Measurements from ENCODE around the gene BACH2. TPM values are rescaled to one million over a fixed set of nuclear protein-coding genes. Genes with fewer than 3 reads are reported as not detected.

The BACH2 gene
- polyA plus RNA-seq, 6 donors from 2014 or later: 31.0 to 130 (median 78.4) TPM

DNA sequence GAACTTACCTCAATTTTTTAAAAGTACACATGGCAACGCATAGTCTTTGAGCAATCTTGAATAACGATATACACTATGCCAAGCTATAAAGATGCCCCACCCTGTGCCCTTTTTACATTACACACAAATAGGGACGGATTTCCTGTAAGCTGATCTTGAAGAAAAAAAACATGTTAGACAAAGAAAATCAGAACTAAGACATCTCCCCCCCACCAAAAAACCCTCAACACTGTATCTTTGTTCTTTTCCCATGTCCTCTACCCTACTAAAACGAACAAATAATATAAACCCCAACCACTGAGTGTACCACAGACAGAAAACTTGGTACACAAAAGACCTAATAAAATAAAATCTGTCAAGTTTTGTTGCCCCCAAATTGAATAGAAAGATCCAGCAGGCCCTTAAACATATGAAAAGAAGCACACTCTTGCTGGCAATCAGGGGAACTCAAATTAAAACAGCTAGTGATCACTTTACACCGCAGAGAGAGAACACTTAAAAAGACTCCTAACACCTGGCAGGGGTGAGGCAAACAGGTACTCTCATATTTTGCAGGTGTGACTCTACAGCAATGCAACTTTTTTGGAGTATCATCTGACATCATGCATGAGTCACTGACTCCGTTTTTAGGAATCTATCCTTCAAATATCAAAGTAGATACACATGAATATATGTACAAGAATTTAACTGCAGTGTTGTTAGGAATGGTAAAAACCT, 29.6 kb downstream of the BACH2 start:
- peaks cover 34 to 47% of the 10 kb centered on the region in 2 donors for H3K36me3 Mint-ChIP-seq
- peaks cover 52 to 82% (median 62%) of the 10 kb centered on the region in 3 donors for H3K4me1 Mint-ChIP-seq
- H3K4me3 Mint-ChIP-seq: peak overlapping the region in 5 of 8 donors; percentile 25 to 54 (median 40)
- no peaks in the 10 kb centered on the region for H3K27me3 Mint-ChIP-seq
- DNase-seq: no peak
- no peak for ATAC-seq (ENCODE audit: low read depth in 2 of 2)
- peak overlapping the region; percentile 41 to 88 (median 68) for H3K27ac Mint-ChIP-seq
- peaks cover 0 to 3% (median 0%) of the 10 kb centered on the region in 7 donors for H3K9me3 Mint-ChIP-seq

DNA sequence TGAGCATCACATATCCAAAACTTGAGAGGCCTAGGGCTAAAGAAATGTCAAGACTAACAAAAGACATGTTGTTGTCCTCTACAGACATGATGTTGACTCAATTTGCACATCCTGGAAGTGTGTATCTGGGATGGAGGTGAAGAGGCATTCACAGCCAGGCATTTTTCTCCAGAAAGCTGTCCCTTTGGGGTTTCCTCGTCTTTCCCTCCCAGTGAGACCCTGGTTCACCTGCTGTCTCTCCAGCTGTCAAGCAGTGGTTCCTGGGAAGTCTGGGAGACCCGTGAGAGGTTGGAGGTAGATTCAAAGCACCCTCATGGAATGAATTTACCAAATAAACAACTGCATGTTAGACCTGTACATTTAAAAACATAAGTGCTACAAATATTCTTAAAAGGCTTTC, 32.1 kb downstream of the BACH2 start:
- DNase-seq (no peak), ATAC-seq (ENCODE audit: low read depth in 2 of 2) (no peak)
- Mint-ChIP-seq H3K36me3 (peaks cover 33 to 42% of the 10 kb centered on the region in 2 donors), H3K4me1 (peaks cover 60 to 80% (median 66%) of the 10 kb centered on the region in 3 donors), H3K9me3 (no peaks in the 10 kb centered on the region), H3K27me3 (no peaks in the 10 kb centered on the region), H3K27ac (peak overlapping the region in 4 of 6 donors; percentile 14 to 88 (median 78)), H3K4me3 (peak overlapping the region in 1 of 8 donors; percentile 40)

DNA sequence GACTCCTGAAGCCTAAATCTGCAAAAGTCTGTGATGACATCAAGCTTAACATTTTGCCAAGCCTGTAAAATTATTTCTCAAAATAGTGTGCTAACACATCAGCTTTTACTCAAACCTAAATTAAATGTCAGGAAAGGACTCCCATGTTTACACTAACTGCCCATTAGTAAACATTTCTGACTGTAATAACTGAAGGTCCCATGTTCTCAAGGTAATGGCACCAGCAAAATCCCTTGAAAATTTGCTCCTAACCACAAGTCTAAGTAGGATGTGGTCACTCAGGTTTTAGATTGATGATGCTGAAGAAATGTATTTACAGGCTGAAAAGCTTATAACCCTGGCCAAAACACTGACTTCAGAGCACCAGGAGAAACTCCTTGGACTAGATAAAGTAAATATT, 33.0 kb downstream of the BACH2 start:
- ATAC-seq (ENCODE audit: low read depth in 2 of 2) (no peak), DNase-seq (no peak)
- peaks cover 57 to 81% (median 68%) of the 10 kb centered on the region in 3 donors for H3K4me1 Mint-ChIP-seq
- no peaks in the 10 kb centered on the region for H3K9me3 Mint-ChIP-seq
- H3K27me3 Mint-ChIP-seq: no peaks in the 10 kb centered on the region
- H3K27ac Mint-ChIP-seq: peak overlapping the region in 4 of 6 donors; percentile 48 to 88 (median 62)
- H3K4me3 Mint-ChIP-seq: no peak overlapping the region
- peaks cover 33 to 49% of the 10 kb centered on the region in 2 donors for H3K36me3 Mint-ChIP-seq

DNA sequence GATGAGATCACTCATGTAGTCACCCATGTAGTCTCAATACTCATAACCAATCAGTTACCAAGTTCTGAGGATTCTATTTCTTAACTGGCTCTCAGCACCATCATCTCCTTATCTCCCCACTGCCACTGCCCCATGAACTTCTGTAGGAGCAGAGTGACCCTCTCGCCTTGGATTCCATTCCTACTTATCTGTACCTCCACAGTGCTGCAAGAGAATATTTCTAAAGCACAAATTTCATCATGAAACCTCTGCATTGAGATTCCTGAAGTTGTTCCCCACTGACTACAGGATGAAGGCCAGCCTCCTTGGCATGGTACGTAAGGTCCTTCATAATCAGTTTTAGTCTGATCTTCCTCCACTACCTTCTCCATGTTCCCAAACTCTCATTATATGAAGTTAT, 34.8 kb downstream of the BACH2 start:
- Mint-ChIP-seq H3K27me3 (no peaks in the 10 kb centered on the region), H3K9me3 (no peaks in the 10 kb centered on the region), H3K4me3 (no peak overlapping the region), H3K36me3 (peaks cover 26 to 52% of the 10 kb centered on the region in 2 donors), H3K4me1 (peaks cover 52 to 77% (median 60%) of the 10 kb centered on the region in 3 donors), H3K27ac (peak overlapping the region in 5 of 6 donors; percentile 47 to 97 (median 78))
- DNase-seq (no peak), ATAC-seq (ENCODE audit: low read depth in 2 of 2) (no peak)

DNA sequence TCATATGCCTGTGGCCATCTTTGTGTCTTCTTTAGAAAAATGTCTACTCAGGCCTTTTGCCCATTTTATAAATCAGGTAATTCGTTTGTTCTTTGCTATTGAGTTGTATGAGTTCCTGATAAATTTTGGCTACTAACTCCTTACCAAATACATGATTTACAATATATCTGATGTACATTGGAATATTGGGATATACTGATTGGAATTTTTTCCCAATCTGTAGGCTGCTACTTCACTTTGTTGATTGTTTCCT, 39.2 kb downstream of the BACH2 start:
- DNase-seq (no peak), ATAC-seq (ENCODE audit: low read depth in 2 of 2) (no peak)
- H3K36me3 Mint-ChIP-seq: peaks cover 29 to 62% of the 10 kb centered on the region in 2 donors
- no peak overlapping the region for H3K4me3 Mint-ChIP-seq
- peak overlapping the region in 2 of 6 donors; percentile 29 to 88 for H3K27ac Mint-ChIP-seq
- peaks cover 60 to 87% (median 80%) of the 10 kb centered on the region in 3 donors for H3K4me1 Mint-ChIP-seq
- H3K9me3 Mint-ChIP-seq: no peaks in the 10 kb centered on the region
- H3K27me3 Mint-ChIP-seq: no peaks in the 10 kb centered on the region

DNA sequence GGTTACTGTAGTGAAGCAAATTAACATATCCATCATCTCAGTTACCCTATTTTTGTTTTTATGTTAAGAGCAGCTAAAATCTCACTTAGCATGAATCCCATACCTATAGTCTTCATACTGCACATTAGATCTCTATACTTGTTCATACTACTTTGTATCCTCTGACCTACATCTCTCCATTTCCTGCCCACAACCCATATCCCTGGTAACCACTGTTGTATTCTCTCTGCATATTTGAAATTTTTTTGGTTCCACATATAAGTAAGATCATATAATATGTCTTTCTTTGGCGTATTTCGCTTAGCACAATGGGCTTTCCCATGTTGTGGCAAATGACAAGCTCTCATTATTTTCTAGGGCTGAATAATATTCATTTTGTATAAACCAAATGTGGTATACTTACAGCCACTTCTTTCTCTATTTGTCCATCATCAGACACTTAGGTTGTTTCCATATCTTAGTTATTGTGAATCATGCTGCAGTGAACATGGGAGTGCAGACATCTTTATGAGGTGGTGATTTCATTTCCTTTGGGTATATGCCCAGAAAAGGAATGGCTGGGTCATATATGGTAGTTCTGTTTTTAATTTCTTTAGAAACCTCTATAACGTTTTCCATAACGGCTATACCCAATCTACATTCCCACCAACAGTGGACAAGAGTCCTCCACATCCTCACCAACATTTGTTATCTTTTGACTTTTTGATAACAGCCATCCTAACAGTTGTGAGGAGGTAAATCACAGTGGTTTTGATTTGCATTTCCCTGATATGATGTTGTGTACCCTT, 39.8 kb downstream of the BACH2 start:
- peak overlapping the region in 4 of 6 donors; percentile 44 to 88 (median 67) for H3K27ac Mint-ChIP-seq
- H3K4me1 Mint-ChIP-seq: peaks cover 63 to 87% (median 83%) of the 10 kb centered on the region in 3 donors
- no peaks in the 10 kb centered on the region for H3K27me3 Mint-ChIP-seq
- no peaks in the 10 kb centered on the region for H3K9me3 Mint-ChIP-seq
- ATAC-seq (ENCODE audit: low read depth in 2 of 2) (no peak), DNase-seq (no peak)
- no peak overlapping the region for H3K4me3 Mint-ChIP-seq
- peaks cover 24 to 57% of the 10 kb centered on the region in 2 donors for H3K36me3 Mint-ChIP-seq

DNA sequence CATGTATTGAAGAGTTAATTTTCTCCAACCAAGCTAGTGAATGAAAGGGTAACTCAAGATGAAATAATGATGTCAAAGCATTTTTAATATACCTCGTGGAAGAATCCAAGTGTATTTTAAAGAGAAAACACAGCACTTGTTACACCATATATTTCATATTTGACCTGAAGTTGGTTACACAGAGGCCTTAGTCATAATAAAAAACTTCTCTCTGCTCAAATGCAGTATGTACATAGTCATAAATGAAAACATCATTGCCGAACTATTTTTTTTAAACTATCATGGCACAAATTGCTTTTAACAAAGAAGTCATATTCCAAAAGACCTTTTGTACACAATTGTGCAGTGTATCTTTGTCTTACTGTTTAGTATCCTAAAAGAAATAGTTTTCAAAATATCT, 43.0 kb downstream of the BACH2 start:
- H3K27me3 Mint-ChIP-seq: no peaks in the 10 kb centered on the region
- DNase-seq (no peak), ATAC-seq (ENCODE audit: low read depth in 2 of 2) (no peak)
- no peak overlapping the region for H3K4me3 Mint-ChIP-seq
- H3K9me3 Mint-ChIP-seq: no peaks in the 10 kb centered on the region
- H3K27ac Mint-ChIP-seq: peak overlapping the region in 4 of 6 donors; percentile 78 to 95 (median 86)
- peaks cover 56 to 83% (median 75%) of the 10 kb centered on the region in 3 donors for H3K4me1 Mint-ChIP-seq
- H3K36me3 Mint-ChIP-seq: peaks cover 28 to 36% of the 10 kb centered on the region in 2 donors

DNA sequence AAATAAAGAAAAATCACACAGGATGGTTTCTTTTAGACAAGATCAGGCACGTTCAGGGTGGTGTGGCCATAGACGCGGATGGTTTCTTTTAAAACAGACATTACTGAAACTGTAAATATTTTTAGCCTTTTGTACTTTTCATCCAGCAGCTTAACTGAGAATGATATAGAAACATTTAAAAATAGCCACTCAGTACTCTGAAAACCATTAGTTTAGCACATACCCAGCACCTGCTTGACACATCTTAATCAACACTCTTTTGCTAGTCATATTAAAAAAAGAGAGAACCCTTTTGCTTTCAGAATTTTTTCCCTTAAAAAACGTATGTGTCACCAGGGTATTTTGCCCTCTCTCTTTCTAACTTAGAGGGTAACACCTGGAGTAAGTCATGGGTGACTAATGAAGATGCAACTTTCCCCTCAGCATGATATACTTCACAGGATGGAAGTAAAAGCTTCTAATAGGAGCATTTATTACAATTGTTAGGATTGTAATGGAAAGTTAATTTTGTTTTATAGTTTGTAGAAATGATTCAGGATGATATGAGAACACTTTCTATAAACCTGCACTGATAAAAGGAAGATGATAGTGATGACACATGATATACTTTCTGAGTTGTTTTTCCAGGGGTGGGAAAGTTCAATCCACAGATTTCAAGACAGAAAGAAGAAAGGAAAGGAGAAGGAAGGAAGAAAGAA, 45.2 kb downstream of the BACH2 start:
- Mint-ChIP-seq H3K27me3 (no peaks in the 10 kb centered on the region), H3K36me3 (peaks cover 31 to 34% of the 10 kb centered on the region in 2 donors), H3K4me3 (peak overlapping the region; percentile 0 to 73 (median 35)), H3K4me1 (peaks cover 53 to 79% (median 71%) of the 10 kb centered on the region in 3 donors), H3K27ac (peak overlapping the region; percentile 87 to 96 (median 92)), H3K9me3 (no peaks in the 10 kb centered on the region)
- DNase-seq: peak; percentile 58
- ATAC-seq (ENCODE audit: low read depth in 2 of 2): peak; percentile 80 to 88

DNA sequence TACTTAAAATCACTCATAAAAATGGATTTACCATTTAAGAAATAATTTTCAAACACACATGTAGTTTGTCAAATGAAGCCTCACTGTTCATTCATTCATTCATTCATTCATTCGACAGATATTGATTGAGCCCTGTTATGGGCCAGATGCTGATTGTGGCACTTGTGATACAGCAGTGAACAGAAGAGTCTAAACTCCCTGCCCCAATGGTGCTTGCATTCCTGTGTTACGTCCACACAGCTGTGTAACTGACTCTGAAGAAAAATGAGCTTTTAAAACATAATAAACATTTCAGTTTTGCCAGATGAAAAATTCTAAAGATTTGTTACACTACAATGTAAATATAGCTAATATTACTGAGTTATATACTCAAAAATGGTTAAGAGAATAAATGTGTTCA, 46.2 kb downstream of the BACH2 start:
- ATAC-seq (ENCODE audit: low read depth in 2 of 2) (no peak), DNase-seq (no peak)
- Mint-ChIP-seq H3K27ac (peak overlapping the region; percentile 10 to 97 (median 85)), H3K36me3 (peaks cover 21 to 29% of the 10 kb centered on the region in 2 donors), H3K9me3 (no peaks in the 10 kb centered on the region), H3K4me3 (no peak overlapping the region), H3K4me1 (peaks cover 46 to 68% (median 66%) of the 10 kb centered on the region in 3 donors), H3K27me3 (no peaks in the 10 kb centered on the region)

DNA sequence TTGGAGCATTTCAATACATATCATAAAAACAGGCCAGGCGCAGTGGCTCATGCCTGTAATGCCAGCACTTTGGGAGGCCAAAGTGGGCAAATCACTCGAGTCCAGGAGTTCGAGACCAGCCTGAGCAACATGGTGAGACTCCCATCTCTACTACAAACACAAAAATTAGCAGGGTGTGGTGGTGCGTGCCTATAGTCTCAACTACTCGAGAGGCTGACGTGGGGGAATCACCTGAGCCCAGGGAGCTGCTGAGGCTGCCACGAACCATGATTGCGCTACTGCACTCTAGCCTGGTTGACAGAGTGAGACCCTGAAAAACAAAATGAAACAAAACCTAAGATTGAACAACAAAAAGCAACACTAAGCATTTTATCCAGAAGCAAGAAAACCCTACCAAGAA, 47.2 kb downstream of the BACH2 start:
- Mint-ChIP-seq H3K4me3 (peak overlapping the region in 3 of 8 donors; percentile 12 to 63 (median 44)), H3K9me3 (no peaks in the 10 kb centered on the region), H3K27me3 (no peaks in the 10 kb centered on the region), H3K4me1 (peaks cover 39 to 62% (median 59%) of the 10 kb centered on the region in 3 donors), H3K27ac (peak overlapping the region; percentile 88 to 97 (median 93)), H3K36me3 (peaks cover 16 to 27% of the 10 kb centered on the region in 2 donors)
- ATAC-seq (ENCODE audit: low read depth in 2 of 2) (peak; percentile 62 to 71), DNase-seq (no peak)

DNA sequence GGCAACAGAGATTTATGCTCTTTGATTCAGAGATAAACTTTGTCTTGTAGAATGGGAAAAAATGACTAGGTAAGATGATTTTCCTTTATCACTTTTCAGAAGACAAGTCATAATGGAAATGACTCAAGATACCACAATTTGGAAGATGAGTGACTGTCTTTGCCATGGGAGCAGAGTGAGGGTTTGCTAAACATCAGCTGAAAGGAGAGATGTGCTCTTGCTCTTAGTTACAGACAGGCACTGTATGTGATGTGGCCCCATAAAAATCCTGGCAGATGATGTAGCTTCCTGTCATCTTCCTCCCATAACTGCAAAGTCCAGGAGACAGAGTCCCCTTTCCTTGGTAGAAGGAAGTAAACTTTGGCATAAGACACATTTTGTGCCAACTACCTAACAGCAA, 47.6 kb downstream of the BACH2 start:
- DNase-seq: no peak
- H3K27ac Mint-ChIP-seq: peak overlapping the region; percentile 88 to 97 (median 93)
- H3K4me1 Mint-ChIP-seq: peaks cover 40 to 63% (median 58%) of the 10 kb centered on the region in 3 donors
- no peak for ATAC-seq (ENCODE audit: low read depth in 2 of 2)
- H3K27me3 Mint-ChIP-seq: no peaks in the 10 kb centered on the region
- H3K9me3 Mint-ChIP-seq: no peaks in the 10 kb centered on the region
- H3K36me3 Mint-ChIP-seq: peaks cover 16 to 30% of the 10 kb centered on the region in 2 donors
- H3K4me3 Mint-ChIP-seq: peak overlapping the region in 1 of 8 donors; percentile 9

DNA sequence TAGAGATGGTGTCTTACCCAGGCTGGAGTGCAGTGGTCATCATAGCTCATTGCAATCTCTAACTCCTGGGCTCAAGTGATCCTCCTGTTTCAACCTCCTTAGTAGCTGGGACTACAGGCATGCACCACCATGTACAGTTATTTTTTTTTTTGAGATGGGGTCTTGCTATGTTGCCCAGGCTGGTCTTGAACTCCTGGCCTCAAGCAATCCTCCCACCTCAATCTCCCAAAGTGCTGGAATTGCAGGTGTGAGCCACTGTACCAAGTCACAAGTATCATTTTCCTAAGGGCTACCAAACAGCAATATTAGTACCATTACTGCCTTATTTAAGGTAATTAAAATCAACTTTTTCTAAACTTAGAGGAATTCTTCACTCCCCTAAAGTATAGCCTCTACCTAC, 49.4 kb downstream of the BACH2 start:
- Mint-ChIP-seq H3K27me3 (no peaks in the 10 kb centered on the region), H3K36me3 (peaks cover 16 to 43% of the 10 kb centered on the region in 2 donors), H3K4me1 (peaks cover 30 to 59% (median 47%) of the 10 kb centered on the region in 3 donors), H3K9me3 (no peaks in the 10 kb centered on the region), H3K27ac (peak overlapping the region in 2 of 6 donors; percentile 58 to 88), H3K4me3 (peak overlapping the region in 2 of 8 donors; percentile 12 to 40)
- DNase-seq (no peak), ATAC-seq (ENCODE audit: low read depth in 2 of 2) (no peak)

DNA sequence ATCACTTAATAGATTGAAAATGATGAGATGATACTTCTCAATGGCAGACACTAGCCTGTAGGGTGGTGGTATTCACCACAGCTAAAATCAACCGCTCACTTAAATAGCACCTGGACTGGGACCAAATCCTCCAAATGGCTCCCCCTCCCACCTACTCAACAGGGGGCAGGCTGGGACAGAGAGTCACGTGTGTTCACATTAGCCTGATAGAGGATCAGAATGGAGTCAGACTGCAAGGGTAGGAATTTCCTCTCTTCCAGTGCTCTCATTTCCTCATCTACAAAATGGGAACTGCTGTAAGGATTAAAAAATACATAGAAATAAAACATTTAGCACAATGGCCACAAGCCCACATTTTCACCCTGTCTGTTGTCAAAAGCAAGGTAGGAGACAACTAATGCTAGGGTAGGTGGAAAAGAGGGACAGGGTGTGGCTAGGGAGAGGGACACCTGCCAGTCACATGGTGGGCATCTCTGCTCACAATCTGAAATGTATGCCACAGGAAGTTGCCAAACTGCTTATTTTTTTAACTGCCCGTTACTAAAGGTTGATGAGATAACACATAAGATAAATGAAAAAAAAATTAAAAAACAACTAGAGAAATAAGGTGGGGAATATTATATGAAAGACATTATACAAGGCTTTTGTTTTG, 55.3 kb downstream of the BACH2 start:
- ATAC-seq (ENCODE audit: low read depth in 2 of 2): peak; percentile 49 to 73
- H3K27me3 Mint-ChIP-seq: no peaks in the 10 kb centered on the region
- H3K27ac Mint-ChIP-seq: peak overlapping the region; percentile 82 to 96 (median 94)
- H3K36me3 Mint-ChIP-seq: peaks cover 9 to 37% of the 10 kb centered on the region in 2 donors
- H3K4me3 Mint-ChIP-seq: peak overlapping the region in 2 of 8 donors; percentile 33 to 44
- peaks cover 27 to 61% (median 40%) of the 10 kb centered on the region in 3 donors for H3K4me1 Mint-ChIP-seq
- H3K9me3 Mint-ChIP-seq: no peaks in the 10 kb centered on the region
- DNase-seq: no peak
